ENCODE data around the gene SMARCA4.
"Not testable (repeated sequence)": the region's sequence is repeated elsewhere in the genome, so short reads cannot be mapped to it uniquely, and the experiment has no call there.

The SMARCA4 gene

GRCh38 chr19:10929402-10929794, 31.4 kb upstream of the SMARCA4 start:
- no peak for DNase-seq

- DNase-seq: no peak
These were observed 25.3 kb upstream of the SMARCA4 start for GRCh38 chr19:10935371-10936059.

- DNase-seq: peak; percentile 69
These were observed 24.2 kb upstream of the SMARCA4 start for GRCh38 chr19:10936661-10937084.

GRCh38 chr19:10941649-10942048, 19.2 kb upstream of the SMARCA4 start:
- DNase-seq: not testable (repeated sequence)

GRCh38 chr19:10943412-10943811, 17.4 kb upstream of the SMARCA4 start:
- DNase-seq: not testable (repeated sequence)

GRCh38 chr19:10945264-10945663, 15.6 kb upstream of the SMARCA4 start:
- DNase-seq: no peak

GRCh38 chr19:10946958-10947657, 13.7 kb upstream of the SMARCA4 start:
- DNase-seq: no peak

GRCh38 chr19:10952809-10953208, 8.0 kb upstream of the SMARCA4 start:
- DNase-seq: no peak

- DNase-seq: not testable (repeated sequence)
These were observed 1.4 kb upstream of the SMARCA4 start for GRCh38 chr19:10959277-10959968.

- no peak for DNase-seq
These were observed 437 bp downstream of the SMARCA4 start for GRCh38 chr19:10961073-10961860.

GRCh38 chr19:10962863-10963262, 2.0 kb downstream of the SMARCA4 start:
- no peak for DNase-seq

GRCh38 chr19:10963865-10964264, 3.0 kb downstream of the SMARCA4 start:
- DNase-seq: no peak

- DNase-seq: no peak
These were observed 4.1 kb downstream of the SMARCA4 start for GRCh38 chr19:10964903-10965302.

- no peak for DNase-seq
These were observed 4.6 kb downstream of the SMARCA4 start for GRCh38 chr19:10965398-10965797.

- no peak for DNase-seq
These were observed 6.0 kb downstream of the SMARCA4 start for GRCh38 chr19:10966809-10967208.

- DNase-seq: no peak
These were observed 7.8 kb downstream of the SMARCA4 start for GRCh38 chr19:10968527-10969135.

- no peak for DNase-seq
These were observed 10.4 kb downstream of the SMARCA4 start for GRCh38 chr19:10971107-10971726.

- no peak for DNase-seq
These were observed 14.7 kb downstream of the SMARCA4 start for GRCh38 chr19:10975374-10976130.

GRCh38 chr19:10976131-10976892, 15.5 kb downstream of the SMARCA4 start:
- DNase-seq: no peak

GRCh38 chr19:10977742-10978092, 16.9 kb downstream of the SMARCA4 start:
- no peak for DNase-seq

GRCh38 chr19:10979951-10980381, 19.1 kb downstream of the SMARCA4 start:
- DNase-seq: peak; percentile 36

Measured in CD4-positive, alpha-beta T cell treated with Interleukin-17A for 1 hour (primary cell).